K562 (cell line): Measurements from ENCODE around the gene ZDHHC5. TPM values are rescaled to one million over a fixed set of nuclear protein-coding genes. Genes with fewer than 3 reads are reported as not detected.

ENCODE experiments used
- ATAC-seq: fragments of 200-7000 bp; cut with Tn5 transposase; 3 replicates; pipeline ENCODE4 v1.9.1; 2020; ENCODE audit warnings: moderate library complexity
- BruUV-seq: library from RNA; stranded (reverse); fragments of 400-500 nt; replicated peaks from 2 replicates; lab custom pipeline; 2021; lab: Mats Ljungman, UMichigan
- CTCF ChIA-PET: fragments of 300-600 bp; formaldehyde crosslinking; extraction: SDS; loops from one replicate; lab custom pipeline; 2021; ENCODE audit warnings: low intra/inter-chr PET ratio; lab: Yijun Ruan, JAX
- POLR2A ChIA-PET: fragments of 300-600, 350-650 bp; sonication (Branson Sonifier 250); formaldehyde crosslinking; extraction: SDS; loops from one replicate; lab custom pipeline; 2021; ENCODE audit warnings: antibody characterized with exemption, inconsistent platforms; lab: Yijun Ruan, JAX
- DNase-seq, 4 experiments: peaks; one replicate each; pipeline versions ENCODE4 v3.0.0 to v3.0.0-alpha.2; 2011 to 2018; ENCODE audit warnings: low spot score in 3 of 4, mixed read lengths in 3 of 4; ENCODE audit errors: extremely low read depth in 1 of 4
- FAIRE-seq: peaks from 2 replicates; lab custom pipeline; 2011; peaks lifted over from hg19 to GRCh38; lab: Jason Lieb, UNC
- H2AFZ ChIP-seq: 2 replicates; pipeline ENCODE4 v1.6.0; 2011; ENCODE audit warnings: low read depth, low read length, control low read depth, inconsistent platforms
- H3K27ac ChIP-seq: fragments of 200-600 bp; 3 replicates; pipeline ENCODE4 v1.8.0; 2011; ENCODE audit warnings: low read depth, mild to moderate bottlenecking, control low read depth, inconsistent platforms, low read length, moderate library complexity, mixed read lengths; ENCODE audit errors: extremely low read depth
- H3K27me3 ChIP-seq, 2 experiments: fragments of 300-600 bp in 1 of 2; 2 replicates in 1 of 2; 3 replicates in 1 of 2; pipeline versions ENCODE4 v1.6.0 to v1.8.0; 2011; ENCODE audit warnings: inconsistent platforms in 2 of 2, low read length in 2 of 2, mild to moderate bottlenecking in 1 of 2, mixed read lengths in 1 of 2, moderate library complexity in 1 of 2; ENCODE audit not compliant: control insufficient read depth in 2 of 2, insufficient read depth in 2 of 2
- H3K36me3 ChIP-seq: fragments of 300-600 bp; 3 replicates; pipeline ENCODE4 v1.8.0; 2011; ENCODE audit warnings: mild to moderate bottlenecking, low read length, inconsistent platforms; ENCODE audit not compliant: control insufficient read depth, insufficient read depth
- H3K4me1 ChIP-seq, 2 experiments: fragments of 200-600 bp in 1 of 2; replicated peaks in 1 of 2; 2 replicates in 1 of 2; 3 replicates in 1 of 2; pipeline versions ENCODE4 v1.5.1 to v1.8.0; 2011; ENCODE audit warnings: inconsistent platforms in 2 of 2, low read length in 2 of 2, mild to moderate bottlenecking in 1 of 2, mixed read lengths in 1 of 2, moderate library complexity in 1 of 2; ENCODE audit not compliant: control insufficient read depth in 2 of 2, insufficient read depth in 2 of 2
- H3K4me2 ChIP-seq: 2 replicates; pipeline ENCODE4 v1.6.1; 2011; ENCODE audit warnings: low read length, control low read depth, inconsistent platforms, mixed read lengths; ENCODE audit not compliant: insufficient read depth
- H3K4me3 ChIP-seq: fragments of 200-600 bp; sonication (generic), shearing (Covaris generic); 2 replicates; pipeline ENCODE4 v1.5.1; 2016; ENCODE audit warnings: control low read depth, inconsistent platforms
- H3K79me2 ChIP-seq: fragments of 200-600 bp; 3 replicates; pipeline ENCODE4 v1.8.0; 2011; ENCODE audit warnings: low read length, inconsistent platforms; ENCODE audit not compliant: control insufficient read depth, insufficient read depth
- H3K9ac ChIP-seq, 2 experiments: 2 replicates each; pipeline versions ENCODE4 v1.6.0 to v1.6.1; 2011; ENCODE audit warnings: low read depth in 2 of 2, low read length in 2 of 2, control low read depth in 1 of 2, inconsistent platforms in 1 of 2, mild to moderate bottlenecking in 1 of 2, mixed read lengths in 1 of 2; ENCODE audit not compliant: insufficient read depth in 1 of 2
- H3K9me1 ChIP-seq: one replicate; pipeline ENCODE4 v1.6.0; 2011; ENCODE audit warnings: inconsistent platforms, mild to moderate bottlenecking, low read length, moderate library complexity; ENCODE audit not compliant: control insufficient read depth, insufficient read depth
- H3K9me3 ChIP-seq: replicated peaks from 2 replicates; pipeline ENCODE4 v1.5.1; 2011; ENCODE audit warnings: low read depth, low read length, inconsistent platforms; ENCODE audit not compliant: control insufficient read depth, insufficient read depth
- H4K20me1 ChIP-seq: replicated peaks from 2 replicates; pipeline ENCODE4 v1.6.1; 2011; ENCODE audit warnings: low read length, inconsistent platforms, mixed read lengths; ENCODE audit not compliant: control insufficient read depth, insufficient read depth
- CTCF ChIP-seq, 3 experiments: IDR thresholded peaks in 2 of 3; conservative IDR thresholded peaks in 1 of 3; 2 replicates each; pipeline ENCODE4 v1.5.1; 2011 to 2012; ENCODE audit warnings: low read length in 3 of 3, mild to moderate bottlenecking in 3 of 3, control low read depth in 2 of 3, improper control_type of control experiment in 1 of 3, inconsistent platforms in 1 of 3, low read depth in 1 of 3, mixed read lengths in 1 of 3, moderate library complexity in 1 of 3; ENCODE audit not compliant: insufficient read depth in 2 of 3
- CTCFL ChIP-seq: IDR thresholded peaks from 2 replicates; pipeline ENCODE4 v1.6.1; 2011; ENCODE audit warnings: borderline replicate concordance, low read depth, mild to moderate bottlenecking, moderate library complexity, low read length; ENCODE audit not compliant: insufficient read depth, poor library complexity, severe bottlenecking
- GABPB1 ChIP-seq: sonication (generic); formaldehyde crosslinking; IDR thresholded peaks from 2 replicates; pipeline ENCODE4 v1.8.0; 2022; ENCODE audit warnings: mild to moderate bottlenecking, missing genetic modification reagents
- POLR2H ChIP-seq: IDR thresholded peaks from 2 replicates; pipeline ENCODE4 v1.6.1; 2016; ENCODE audit warnings: missing genetic modification characterization, low read depth, mild to moderate bottlenecking, control low read depth, missing compliant biosample characterization, moderate library complexity
- STAG1 ChIP-seq: sonication (generic); formaldehyde crosslinking; IDR thresholded peaks from 2 replicates; pipeline ENCODE4 v1.5.0; 2020; ENCODE audit warnings: missing genetic modification reagents, borderline replicate concordance
- TBL1XR1 ChIP-seq, 2 experiments: IDR thresholded peaks; 2 replicates each; pipeline ENCODE4 v1.6.1; 2012; ENCODE audit warnings: improper control_type of control experiment in 2 of 2, low read length in 2 of 2, mild to moderate bottlenecking in 1 of 2
- ZSCAN29 ChIP-seq: fragments of 450-650 bp; IDR thresholded peaks from 2 replicates; pipeline ENCODE4 v1.6.1; 2017
- WGBS: fragments of 100-300 bp; shearing (Covaris generic); methylation state at CpG from one replicate; pipeline ENCODE4 v1.1.6; 2016; ENCODE audit warnings: low coverage, mixed read lengths; ENCODE audit not compliant: insufficient coverage; ENCODE audit errors: missing lambda C conversion rate; 5-methylcytosine and 5-hydroxymethylcytosine counted together
- in situ Hi-C: fragments of 300-500 bp; cut with MboI; formaldehyde crosslinking; loops from 4 replicates; pipeline ENCODE4 v1.15.0; 2018; ENCODE audit warnings: inconsistent platforms, mixed read lengths
- intact Hi-C: fragments of 100-400 bp; cut with micrococcal nuclease; formaldehyde crosslinking; loops from 2 replicates; pipeline ENCODE4 v1.14.2; 2022
- polyA plus RNA-seq, 8 experiments: library from polyadenylated mRNA; depleted of rRNA in 4 of 8; stranded (reverse) in 5 of 8; unstranded in 3 of 8; fragments of >200 nt; fragmentation: Nextera tagmentation in 2 of 8; fragmentation: Illumina TruSeq in 1 of 8; extraction: Ambion mirVana in 2 of 8; extraction: Trizol in 1 of 8; gene quantifications; 2 replicates each; pipeline versions ENCODE4 v1.2.1 to v1.2.3, GENCODE V29; 2011 to 2014; ENCODE audit warnings: inconsistent platforms in 1 of 8, missing spikeins in 1 of 8
- total RNA-seq, 7 experiments: library from RNA; depleted of rRNA in 6 of 7; stranded (reverse); fragments of >200 nt in 6 of 7; fragmentation: Illumina TruSeq in 2 of 7; extraction: Trizol in 2 of 7; gene quantifications; 2 replicates each; pipeline versions ENCODE4 v1.2.1 to v1.2.3, GENCODE V29; 2011 to 2021; ENCODE audit warnings: low replicate concordance in 1 of 7

Gene ZDHHC5
- total and polyA plus RNA-seq, 9 of the 15 experiments (the other 6 are each of a cell fraction or from before 2014, with no cell fraction given) = 3.8 to 64.2 (median 35.9) TPM

- TF ChIP-seq POLR2H (tag) (no peak), TBL1XR1 (IDR thresholded peaks at IDR 0.05; ENCODE audit: low read length in 2 of 2) (no peak), ZSCAN29 (no peak)
These were observed 8.2 kb upstream of the ZDHHC5 start (continued) for GRCh38 chr11:57659669-57660068.

GRCh38 chr11:57662893-57663292, 5.0 kb upstream of the ZDHHC5 start:
- Histone ChIP-seq H4K20me1 (no peaks in the 10 kb centered on the region), H3K27me3 (no peaks in the 10 kb centered on the region), H3K9me3 (no peaks in the 10 kb centered on the region), H3K9ac (no peak overlapping the region; a peak in 1 of 4 replicates), H3K4me1 (peaks cover 5 to 6% of the 10 kb centered on the region in 2 experiments; a peak in 4 of 5 replicates), H3K36me3 (peaks cover 34% of the 10 kb centered on the region; the same call in 2 of the 3 replicates), H3K27ac (no peak overlapping the region), H3K9me1 (no peaks in the 10 kb centered on the region), H3K4me2 (no peak overlapping the region), H2AFZ (no peak overlapping the region), H3K79me2 (peaks cover 19% of the 10 kb centered on the region), H3K4me3 (no peak overlapping the region)
- POLR2A ChIA-PET = interaction anchor here (0.6 to 1.2 kb wide), 7 partner anchors 12 to 349 kb away, joined by 3 read pairs; partner anchors contain the start of gene SELENOH
- DNase-seq (peak in 1 of 4 experiments; percentile 57), ATAC-seq (no peak), FAIRE-seq (no peak)
- WGBS = 32% methylated on average over 4 of the region's 4 CpGs
- intact Hi-C loops (loop anchor here (10.0 kb wide), 1 partner anchor 402 kb away; no protein-coding TSS in a partner anchor), in situ Hi-C loops (loop anchor here (10.0 to 25.0 kb wide), 2 partner anchors 142 to 849 kb away; partner anchors contain the start of gene OR5B21)
- CTCF ChIA-PET = interaction anchor here (0.9 kb wide), 1 partner anchor 138 kb away, joined by 6 read pairs; no protein-coding TSS in a partner anchor
- BruUV-seq = no TSS peak
- TF ChIP-seq GABPB1 (CRISPR knock-in tag) = no peak
- no peak for TF ChIP-seq CTCFL
- peak; percentile 62; the same call in 1 of the 2 replicates for TF ChIP-seq STAG1 (CRISPR knock-in tag)
- TF ChIP-seq CTCF (IDR thresholded peaks at IDR 0.05 in 2 of 3, conservative IDR thresholded peaks at IDR 0.05 in 1 of 3; ENCODE audit: insufficient read depth in 2 of 3, low read depth in 1 of 3, low read length in 3 of 3) = peak; percentile 39 to 68 (median 65); a peak in 5 of 6 replicates
